ENCODE results near the gene DGAT2L6.

The DGAT2L6 gene

DNA sequence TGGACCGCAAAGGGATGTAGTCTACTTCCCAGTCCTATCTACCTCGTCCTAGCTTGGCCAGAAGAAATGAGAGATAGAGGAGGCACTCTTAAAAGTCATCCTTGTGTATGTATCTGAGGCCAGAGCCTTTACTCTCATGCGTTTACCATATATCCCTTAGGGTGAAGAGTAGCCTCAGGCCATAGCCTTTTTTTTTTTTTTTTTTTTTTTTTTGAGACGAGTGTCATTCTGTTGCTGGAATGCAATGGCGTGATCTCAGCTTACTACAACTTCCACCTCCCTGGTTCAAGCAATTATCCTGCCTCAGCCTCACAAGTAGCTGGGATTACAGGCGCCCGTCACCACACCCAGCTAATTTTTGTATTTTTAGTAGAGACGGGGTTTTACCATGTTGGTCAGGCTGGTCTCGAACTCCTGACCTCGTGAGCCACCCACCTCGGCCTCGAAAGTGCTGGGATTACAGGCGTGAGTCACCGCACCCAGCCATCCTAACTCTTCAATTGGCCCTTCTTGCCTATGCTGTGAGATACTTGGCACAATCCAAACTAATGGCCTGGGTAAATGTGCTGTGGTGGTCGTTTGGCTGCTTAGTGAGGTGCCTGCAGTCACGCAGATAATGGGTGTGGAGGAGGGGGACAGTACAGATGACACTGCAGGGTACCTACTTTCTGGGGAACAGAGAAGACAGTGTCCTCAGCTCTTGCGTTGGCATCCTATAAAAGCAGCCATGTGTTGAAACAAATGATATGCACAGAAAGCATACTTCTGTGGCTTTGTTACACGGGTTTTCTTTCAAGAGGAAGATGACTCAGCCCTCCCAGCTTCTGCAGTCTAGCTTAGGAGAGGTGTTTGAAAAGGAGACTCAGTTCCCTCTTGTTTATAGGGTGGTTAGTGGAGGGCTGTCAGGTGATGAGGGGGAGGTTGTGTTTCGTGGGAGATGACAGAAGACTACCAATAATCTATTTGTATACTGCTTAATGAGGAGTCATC, 10.4 kb upstream of the DGAT2L6 start:
- H3K9me3 ChIP-seq (ENCODE audit: control insufficient read depth in 2 of 2, low read length in 2 of 2) = no peaks in the 10 kb centered on the region
- H3K4me1 ChIP-seq (ENCODE audit: control insufficient read depth in 2 of 2, insufficient read depth in 2 of 2, low read length in 2 of 2) = no peaks in the 10 kb centered on the region
- H3K4me3 ChIP-seq (ENCODE audit: low read length in 2 of 2) = no peak overlapping the region
- H3K27ac ChIP-seq (ENCODE audit: low read depth in 2 of 2, low read length in 2 of 2) = no peak overlapping the region
- no peaks in the 10 kb centered on the region for H3K27me3 ChIP-seq (ENCODE audit: control insufficient read depth in 2 of 2, insufficient read depth in 2 of 2, low read length in 2 of 2)
- no peak overlapping the region for H3K9ac ChIP-seq (ENCODE audit: low read depth in 1 of 2, low read length in 2 of 2)
- H3K36me3 ChIP-seq (ENCODE audit: control insufficient read depth in 2 of 2, insufficient read depth in 2 of 2, low read length in 2 of 2) = peaks cover 0 to 12% of the 10 kb centered on the region in 2 donors

- Histone ChIP-seq H3K27me3 (ENCODE audit: control insufficient read depth in 2 of 2, insufficient read depth in 2 of 2, low read length in 2 of 2) (no peaks in the 10 kb centered on the region), H3K9me3 (ENCODE audit: control insufficient read depth in 2 of 2, low read length in 2 of 2) (no peaks in the 10 kb centered on the region), H3K4me1 (ENCODE audit: control insufficient read depth in 2 of 2, insufficient read depth in 2 of 2, low read length in 2 of 2) (no peaks in the 10 kb centered on the region), H3K36me3 (ENCODE audit: control insufficient read depth in 2 of 2, insufficient read depth in 2 of 2, low read length in 2 of 2) (peaks cover 0 to 11% of the 10 kb centered on the region in 2 donors), H3K4me3 (ENCODE audit: low read length in 2 of 2) (no peak overlapping the region), H3K9ac (ENCODE audit: low read depth in 1 of 2, low read length in 2 of 2) (no peak overlapping the region), H3K27ac (ENCODE audit: low read depth in 2 of 2, low read length in 2 of 2) (no peak overlapping the region)
These were observed 8.8 kb upstream of the DGAT2L6 start for GRCh38 chrX:70168238-70169188.

DNA sequence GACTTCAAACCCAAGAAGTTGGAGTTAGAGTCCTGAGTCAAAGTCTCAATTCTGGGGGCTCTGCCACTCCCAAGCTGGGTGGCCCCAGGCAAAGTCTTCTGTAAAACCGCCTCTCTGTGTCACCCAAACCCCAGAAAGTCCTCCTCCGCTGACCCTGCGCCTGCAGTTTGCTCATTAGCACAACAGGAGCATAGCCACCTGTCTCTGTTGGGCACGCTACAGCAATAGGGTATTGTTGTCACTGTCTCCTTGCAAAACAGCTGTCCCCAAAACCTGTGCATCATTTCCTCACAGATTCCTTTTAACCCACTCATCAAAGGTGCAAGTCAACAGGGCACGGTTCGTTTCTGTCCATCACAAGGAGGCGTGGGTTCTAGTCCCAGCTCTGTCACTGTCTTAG, 8.0 kb upstream of the DGAT2L6 start:
- Histone ChIP-seq H3K9me3 (ENCODE audit: control insufficient read depth in 2 of 2, low read length in 2 of 2) (no peaks in the 10 kb centered on the region), H3K27ac (ENCODE audit: low read depth in 2 of 2, low read length in 2 of 2) (no peak overlapping the region), H3K27me3 (ENCODE audit: control insufficient read depth in 2 of 2, insufficient read depth in 2 of 2, low read length in 2 of 2) (no peaks in the 10 kb centered on the region), H3K36me3 (ENCODE audit: control insufficient read depth in 2 of 2, insufficient read depth in 2 of 2, low read length in 2 of 2) (peaks cover 0 to 9% of the 10 kb centered on the region in 2 donors), H3K4me3 (ENCODE audit: low read length in 2 of 2) (no peak overlapping the region), H3K4me1 (ENCODE audit: control insufficient read depth in 2 of 2, insufficient read depth in 2 of 2, low read length in 2 of 2) (no peaks in the 10 kb centered on the region), H3K9ac (ENCODE audit: low read depth in 1 of 2, low read length in 2 of 2) (no peak overlapping the region)

DNA sequence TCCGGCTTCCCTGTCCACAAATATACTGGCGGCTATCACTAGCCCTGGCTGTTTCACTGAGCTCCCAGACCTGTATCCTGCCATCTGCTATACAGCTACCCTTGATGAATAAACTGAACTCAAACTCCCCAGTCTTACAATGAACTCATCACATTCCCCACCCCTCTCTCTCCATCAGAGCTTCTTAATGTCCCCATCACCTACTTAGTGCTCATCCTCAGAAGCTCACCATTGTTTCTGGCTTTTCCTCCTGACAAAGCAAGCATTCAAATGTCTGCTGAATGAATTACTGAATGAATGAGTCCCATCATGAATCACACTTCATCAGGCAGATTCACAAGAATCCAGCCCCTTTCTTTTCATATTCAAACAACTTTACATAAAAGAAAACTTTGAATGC, 5.7 kb upstream of the DGAT2L6 start:
- Histone ChIP-seq H3K9ac (ENCODE audit: low read depth in 1 of 2, low read length in 2 of 2) (no peak overlapping the region), H3K4me3 (ENCODE audit: low read length in 2 of 2) (no peak overlapping the region), H3K36me3 (ENCODE audit: control insufficient read depth in 2 of 2, insufficient read depth in 2 of 2, low read length in 2 of 2) (no peaks in the 10 kb centered on the region), H3K27ac (ENCODE audit: low read depth in 2 of 2, low read length in 2 of 2) (no peak overlapping the region), H3K9me3 (ENCODE audit: control insufficient read depth in 2 of 2, low read length in 2 of 2) (no peaks in the 10 kb centered on the region), H3K4me1 (ENCODE audit: control insufficient read depth in 2 of 2, insufficient read depth in 2 of 2, low read length in 2 of 2) (no peaks in the 10 kb centered on the region), H3K27me3 (ENCODE audit: control insufficient read depth in 2 of 2, insufficient read depth in 2 of 2, low read length in 2 of 2) (no peaks in the 10 kb centered on the region)

DNA sequence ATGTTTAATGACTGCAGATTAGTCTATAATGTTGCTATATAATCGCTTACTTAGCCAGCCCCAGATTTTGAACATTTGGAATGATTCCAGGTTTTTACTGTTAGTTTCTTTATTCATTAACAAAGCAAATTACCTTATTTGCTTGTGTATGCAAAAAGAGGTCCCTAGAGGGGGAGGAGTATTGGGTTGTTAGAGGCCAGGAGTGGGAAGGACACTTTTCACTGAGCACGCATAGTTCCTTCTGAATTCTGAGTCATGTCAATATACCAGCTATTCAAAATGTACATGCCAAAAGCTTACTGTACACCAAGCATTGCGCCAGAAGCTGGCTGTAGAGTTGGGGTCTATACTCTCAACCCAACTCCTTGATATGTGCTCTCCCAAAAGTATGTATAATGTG, 5.1 kb upstream of the DGAT2L6 start:
- no peak overlapping the region for H3K27ac ChIP-seq (ENCODE audit: low read depth in 2 of 2, low read length in 2 of 2)
- H3K27me3 ChIP-seq (ENCODE audit: control insufficient read depth in 2 of 2, insufficient read depth in 2 of 2, low read length in 2 of 2) = no peaks in the 10 kb centered on the region
- no peak overlapping the region for H3K4me3 ChIP-seq (ENCODE audit: low read length in 2 of 2)
- H3K9me3 ChIP-seq (ENCODE audit: control insufficient read depth in 2 of 2, low read length in 2 of 2) = no peaks in the 10 kb centered on the region
- no peak overlapping the region for H3K9ac ChIP-seq (ENCODE audit: low read depth in 1 of 2, low read length in 2 of 2)
- no peaks in the 10 kb centered on the region for H3K4me1 ChIP-seq (ENCODE audit: control insufficient read depth in 2 of 2, insufficient read depth in 2 of 2, low read length in 2 of 2)
- H3K36me3 ChIP-seq (ENCODE audit: control insufficient read depth in 2 of 2, insufficient read depth in 2 of 2, low read length in 2 of 2) = no peaks in the 10 kb centered on the region

DNA sequence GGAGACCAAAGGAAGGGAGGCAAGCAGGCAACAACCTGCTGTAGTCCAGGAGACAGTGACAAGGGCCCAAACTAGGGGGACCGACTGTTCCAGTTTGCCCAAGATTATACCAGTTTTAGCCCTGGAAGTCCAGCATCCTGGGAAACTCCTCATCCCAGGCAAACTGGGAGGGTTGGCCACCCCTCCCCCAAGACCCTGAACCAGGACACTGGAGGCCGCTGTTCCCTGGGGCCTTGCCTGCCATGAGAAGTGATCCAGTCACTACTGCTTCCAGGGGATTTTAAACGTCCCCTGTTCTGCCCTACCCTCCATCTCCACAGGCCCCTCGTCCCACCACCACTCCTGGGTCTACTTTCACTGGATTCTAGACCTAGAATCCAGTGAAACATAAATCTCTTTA, 4.3 kb upstream of the DGAT2L6 start:
- Histone ChIP-seq H3K4me1 (ENCODE audit: control insufficient read depth in 2 of 2, insufficient read depth in 2 of 2, low read length in 2 of 2) (no peaks in the 10 kb centered on the region), H3K27me3 (ENCODE audit: control insufficient read depth in 2 of 2, insufficient read depth in 2 of 2, low read length in 2 of 2) (peaks cover 0 to 2% of the 10 kb centered on the region in 2 donors), H3K9ac (ENCODE audit: low read depth in 1 of 2, low read length in 2 of 2) (no peak overlapping the region), H3K36me3 (ENCODE audit: control insufficient read depth in 2 of 2, insufficient read depth in 2 of 2, low read length in 2 of 2) (no peaks in the 10 kb centered on the region), H3K27ac (ENCODE audit: low read depth in 2 of 2, low read length in 2 of 2) (no peak overlapping the region), H3K4me3 (ENCODE audit: low read length in 2 of 2) (no peak overlapping the region), H3K9me3 (ENCODE audit: control insufficient read depth in 2 of 2, low read length in 2 of 2) (no peaks in the 10 kb centered on the region)

DNA sequence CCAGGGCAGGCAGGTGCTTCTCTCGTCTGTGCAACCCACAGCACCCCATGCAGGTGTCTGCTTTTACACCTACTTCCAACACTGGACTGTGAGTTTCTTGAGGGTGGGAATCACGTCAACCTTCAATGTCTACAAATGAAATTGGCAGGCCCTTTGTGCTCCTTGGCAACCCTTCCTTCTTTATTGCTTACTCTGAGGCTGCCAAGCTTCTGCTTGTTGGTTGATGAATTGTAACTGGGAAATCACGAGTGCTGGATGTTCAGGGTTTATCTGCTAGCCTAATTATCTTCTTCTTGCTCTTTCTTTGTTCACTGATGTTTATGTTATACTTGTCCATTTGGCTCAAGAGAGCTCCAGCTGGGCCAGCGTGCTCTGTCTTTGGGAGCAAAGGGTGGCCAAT, 2.5 kb upstream of the DGAT2L6 start:
- Histone ChIP-seq H3K27ac (ENCODE audit: low read depth in 2 of 2, low read length in 2 of 2) (no peak overlapping the region), H3K27me3 (ENCODE audit: control insufficient read depth in 2 of 2, insufficient read depth in 2 of 2, low read length in 2 of 2) (peaks cover 0 to 5% of the 10 kb centered on the region in 2 donors), H3K9me3 (ENCODE audit: control insufficient read depth in 2 of 2, low read length in 2 of 2) (no peaks in the 10 kb centered on the region)

GRCh38 chrX:70175338-70175737, 1.9 kb upstream of the DGAT2L6 start:
- no peak overlapping the region for H3K4me3 ChIP-seq (ENCODE audit: low read length in 2 of 2)
- no peak overlapping the region for H3K27ac ChIP-seq (ENCODE audit: low read depth in 2 of 2, low read length in 2 of 2)
- peaks cover 0 to 5% of the 10 kb centered on the region in 2 donors for H3K27me3 ChIP-seq (ENCODE audit: control insufficient read depth in 2 of 2, insufficient read depth in 2 of 2, low read length in 2 of 2)
- no peaks in the 10 kb centered on the region for H3K9me3 ChIP-seq (ENCODE audit: control insufficient read depth in 2 of 2, low read length in 2 of 2)
- H3K9ac ChIP-seq (ENCODE audit: low read depth in 1 of 2, low read length in 2 of 2) = no peak overlapping the region
- H3K4me1 ChIP-seq (ENCODE audit: control insufficient read depth in 2 of 2, insufficient read depth in 2 of 2, low read length in 2 of 2) = no peaks in the 10 kb centered on the region
- H3K36me3 ChIP-seq (ENCODE audit: control insufficient read depth in 2 of 2, insufficient read depth in 2 of 2, low read length in 2 of 2) = no peaks in the 10 kb centered on the region

More for the DNA sequence above, 2.5 kb upstream of the DGAT2L6 start:
- no peaks in the 10 kb centered on the region for H3K36me3 ChIP-seq (ENCODE audit: control insufficient read depth in 2 of 2, insufficient read depth in 2 of 2, low read length in 2 of 2)
- no peak overlapping the region for H3K4me3 ChIP-seq (ENCODE audit: low read length in 2 of 2)
- H3K4me1 ChIP-seq (ENCODE audit: control insufficient read depth in 2 of 2, insufficient read depth in 2 of 2, low read length in 2 of 2) = no peaks in the 10 kb centered on the region
- no peak overlapping the region for H3K9ac ChIP-seq (ENCODE audit: low read depth in 1 of 2, low read length in 2 of 2)

DNA sequence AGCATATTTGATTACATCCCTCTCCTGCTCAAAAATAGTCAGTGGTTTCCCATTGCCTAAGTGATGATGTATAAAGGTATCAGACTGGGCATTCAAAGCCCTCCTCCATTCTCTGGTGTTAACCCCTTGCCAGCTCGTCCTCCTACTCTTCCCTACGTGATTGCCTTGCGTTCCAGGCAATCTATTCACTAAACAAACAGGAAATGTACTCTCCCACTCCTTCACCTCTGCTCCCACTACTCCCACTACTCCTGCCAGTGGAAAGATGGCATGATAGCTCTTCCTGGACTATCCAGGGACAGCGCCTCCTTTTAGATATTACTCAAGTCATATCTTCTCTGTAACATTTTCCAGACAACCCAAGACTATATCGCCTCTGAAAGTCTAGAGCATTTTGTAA, 5.8 kb downstream of the DGAT2L6 start:
- Histone ChIP-seq H3K9me3 (ENCODE audit: control insufficient read depth in 2 of 2, low read length in 2 of 2) (no peaks in the 10 kb centered on the region), H3K27me3 (ENCODE audit: control insufficient read depth in 2 of 2, insufficient read depth in 2 of 2, low read length in 2 of 2) (peaks cover 0 to 3% of the 10 kb centered on the region in 2 donors), H3K27ac (ENCODE audit: low read depth in 2 of 2, low read length in 2 of 2) (no peak overlapping the region), H3K36me3 (ENCODE audit: control insufficient read depth in 2 of 2, insufficient read depth in 2 of 2, low read length in 2 of 2) (no peaks in the 10 kb centered on the region), H3K9ac (ENCODE audit: low read depth in 1 of 2, low read length in 2 of 2) (no peak overlapping the region), H3K4me3 (ENCODE audit: low read length in 2 of 2) (no peak overlapping the region), H3K4me1 (ENCODE audit: control insufficient read depth in 2 of 2, insufficient read depth in 2 of 2, low read length in 2 of 2) (no peaks in the 10 kb centered on the region)

GRCh38 chrX:70190225-70190624, 12.9 kb downstream of the DGAT2L6 start:
- no peak overlapping the region for H3K4me3 ChIP-seq (ENCODE audit: low read length in 2 of 2)
- H3K4me1 ChIP-seq (ENCODE audit: control insufficient read depth in 2 of 2, insufficient read depth in 2 of 2, low read length in 2 of 2) = no peaks in the 10 kb centered on the region
- no peaks in the 10 kb centered on the region for H3K9me3 ChIP-seq (ENCODE audit: control insufficient read depth in 2 of 2, low read length in 2 of 2)
- H3K27ac ChIP-seq (ENCODE audit: low read depth in 2 of 2, low read length in 2 of 2) = no peak overlapping the region
- H3K36me3 ChIP-seq (ENCODE audit: control insufficient read depth in 2 of 2, insufficient read depth in 2 of 2, low read length in 2 of 2) = no peaks in the 10 kb centered on the region
- H3K9ac ChIP-seq (ENCODE audit: low read depth in 1 of 2, low read length in 2 of 2) = no peak overlapping the region
- peaks cover 0 to 3% of the 10 kb centered on the region in 2 donors for H3K27me3 ChIP-seq (ENCODE audit: control insufficient read depth in 2 of 2, insufficient read depth in 2 of 2, low read length in 2 of 2)
